Measurements from ENCODE around the gene TRMT112.
"Not testable (repeated sequence)": the region's sequence is repeated elsewhere in the genome, so short reads cannot be mapped to it uniquely, and the experiment has no call there.

TRMT112 gene

DNA sequence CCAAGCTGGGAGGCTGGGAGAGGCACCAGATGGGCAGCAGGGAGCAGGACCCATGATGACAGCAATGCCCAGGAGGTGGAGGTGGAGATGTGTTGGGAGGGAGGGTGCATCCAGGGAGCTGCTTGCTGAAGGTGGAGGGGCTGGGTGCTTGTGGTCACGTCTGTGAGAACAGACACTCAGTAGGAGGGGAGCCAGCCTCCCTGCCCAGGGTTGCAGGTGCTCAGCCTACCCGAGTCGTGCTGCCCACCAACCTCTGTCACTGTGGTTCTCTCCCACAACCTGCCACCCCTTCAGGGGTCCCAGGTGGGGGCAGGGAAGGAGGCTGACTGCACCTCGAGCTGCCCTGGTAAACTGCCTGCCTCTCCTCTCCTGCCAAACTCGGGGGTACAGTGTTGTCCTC, 6.0 kb upstream of the TRMT112 start:
- TF ChIP-seq POLR2AphosphoS5 (IDR thresholded peaks at IDR 0.05; ENCODE audit: low read depth, low read length) (no peak), TAF1 (IDR thresholded peaks at IDR 0.05; ENCODE audit: borderline replicate concordance, low read depth, low read length) (no peak), POLR2A (IDR thresholded peaks at IDR 0.05; ENCODE audit: low read depth, low read length) (no peak)
- DNase-seq (ENCODE audit: insufficient read length), result no peak
- no peak for FAIRE-seq

- no peak for DNase-seq (ENCODE audit: insufficient read length)
- no peak for TF ChIP-seq POLR2A (IDR thresholded peaks at IDR 0.05; ENCODE audit: low read depth, low read length)
- no peak for TF ChIP-seq POLR2AphosphoS5 (IDR thresholded peaks at IDR 0.05; ENCODE audit: low read depth, low read length)
- TF ChIP-seq TAF1 (IDR thresholded peaks at IDR 0.05; ENCODE audit: borderline replicate concordance, low read depth, low read length), result no peak
Observed at GRCh38 chr11:64322925-64323260, 5.5 kb upstream of the TRMT112 start.

DNA sequence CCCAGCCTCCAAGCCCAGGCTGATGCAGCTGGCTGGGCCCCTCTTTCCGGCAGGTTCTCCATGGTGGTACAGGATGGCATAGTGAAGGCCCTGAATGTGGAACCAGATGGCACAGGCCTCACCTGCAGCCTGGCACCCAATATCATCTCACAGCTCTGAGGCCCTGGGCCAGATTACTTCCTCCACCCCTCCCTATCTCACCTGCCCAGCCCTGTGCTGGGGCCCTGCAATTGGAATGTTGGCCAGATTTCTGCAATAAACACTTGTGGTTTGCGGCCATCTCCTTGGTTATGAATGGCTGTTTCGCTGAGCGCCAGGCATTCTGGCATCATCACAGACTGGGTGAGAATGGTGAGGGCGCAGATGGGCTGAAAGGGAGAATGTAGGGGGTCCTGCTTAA, 4.2 kb upstream of the TRMT112 start:
- no peak for TF ChIP-seq TAF1 (IDR thresholded peaks at IDR 0.05; ENCODE audit: borderline replicate concordance, low read depth, low read length)
- TF ChIP-seq POLR2AphosphoS5 (IDR thresholded peaks at IDR 0.05; ENCODE audit: low read depth, low read length), result no peak
- no peak for TF ChIP-seq POLR2A (IDR thresholded peaks at IDR 0.05; ENCODE audit: low read depth, low read length)
- no peak for FAIRE-seq
- DNase-seq (ENCODE audit: insufficient read length), result no peak

More at GRCh38 chr11:64322925-64323260, 5.5 kb upstream of the TRMT112 start:
- FAIRE-seq, result no peak

DNA sequence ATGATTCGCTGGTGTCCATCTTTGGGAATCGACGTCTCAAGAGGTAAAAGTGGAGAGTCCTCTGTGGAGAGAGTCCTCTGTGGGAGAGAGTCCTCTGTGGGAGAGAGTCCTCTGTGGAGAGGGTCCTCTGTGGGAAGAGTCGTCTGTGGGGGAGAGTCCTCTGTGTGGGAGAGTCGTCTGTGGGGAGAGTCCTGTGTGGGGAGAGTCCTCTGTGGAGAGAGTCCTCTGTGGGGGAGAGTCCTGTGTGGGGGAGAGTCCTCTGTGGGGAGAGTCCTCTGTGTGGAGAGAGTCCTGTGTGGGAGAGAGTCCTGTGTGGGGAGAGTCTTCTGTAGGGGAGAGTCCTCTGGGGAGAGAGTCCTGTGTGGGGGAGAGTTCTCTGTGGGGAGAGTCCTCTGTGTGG, 3.7 kb upstream of the TRMT112 start:
- FAIRE-seq (no peak), DNase-seq (ENCODE audit: insufficient read length) (no peak)
- TF ChIP-seq TAF1 (IDR thresholded peaks at IDR 0.05; ENCODE audit: borderline replicate concordance, low read depth, low read length) (no peak), POLR2A (IDR thresholded peaks at IDR 0.05; ENCODE audit: low read depth, low read length) (no peak), POLR2AphosphoS5 (IDR thresholded peaks at IDR 0.05; ENCODE audit: low read depth, low read length) (no peak)

DNA sequence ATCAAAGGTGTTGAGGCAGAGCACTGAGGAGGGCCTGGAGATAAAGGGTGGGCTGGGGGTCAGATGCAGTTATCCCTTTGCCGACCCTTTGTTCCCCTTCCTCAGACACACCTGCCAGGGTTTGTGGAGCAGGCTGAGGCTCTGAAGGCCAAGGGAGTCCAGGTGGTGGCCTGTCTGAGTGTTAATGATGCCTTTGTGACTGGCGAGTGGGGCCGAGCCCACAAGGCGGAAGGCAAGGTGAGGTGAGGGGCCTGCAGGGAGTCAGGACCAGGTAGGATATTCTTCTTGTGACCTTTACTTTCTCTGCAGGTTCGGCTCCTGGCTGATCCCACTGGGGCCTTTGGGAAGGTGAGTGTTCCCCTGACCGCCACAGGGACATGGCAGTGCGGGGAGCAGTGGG, 3.2 kb upstream of the TRMT112 start:
- FAIRE-seq (no peak), DNase-seq (ENCODE audit: insufficient read length) (no peak)
- TF ChIP-seq POLR2AphosphoS5 (IDR thresholded peaks at IDR 0.05; ENCODE audit: low read depth, low read length), result no peak
- TF ChIP-seq POLR2A (IDR thresholded peaks at IDR 0.05; ENCODE audit: low read depth, low read length), result no peak
- no peak for TF ChIP-seq TAF1 (IDR thresholded peaks at IDR 0.05; ENCODE audit: borderline replicate concordance, low read depth, low read length)

DNA sequence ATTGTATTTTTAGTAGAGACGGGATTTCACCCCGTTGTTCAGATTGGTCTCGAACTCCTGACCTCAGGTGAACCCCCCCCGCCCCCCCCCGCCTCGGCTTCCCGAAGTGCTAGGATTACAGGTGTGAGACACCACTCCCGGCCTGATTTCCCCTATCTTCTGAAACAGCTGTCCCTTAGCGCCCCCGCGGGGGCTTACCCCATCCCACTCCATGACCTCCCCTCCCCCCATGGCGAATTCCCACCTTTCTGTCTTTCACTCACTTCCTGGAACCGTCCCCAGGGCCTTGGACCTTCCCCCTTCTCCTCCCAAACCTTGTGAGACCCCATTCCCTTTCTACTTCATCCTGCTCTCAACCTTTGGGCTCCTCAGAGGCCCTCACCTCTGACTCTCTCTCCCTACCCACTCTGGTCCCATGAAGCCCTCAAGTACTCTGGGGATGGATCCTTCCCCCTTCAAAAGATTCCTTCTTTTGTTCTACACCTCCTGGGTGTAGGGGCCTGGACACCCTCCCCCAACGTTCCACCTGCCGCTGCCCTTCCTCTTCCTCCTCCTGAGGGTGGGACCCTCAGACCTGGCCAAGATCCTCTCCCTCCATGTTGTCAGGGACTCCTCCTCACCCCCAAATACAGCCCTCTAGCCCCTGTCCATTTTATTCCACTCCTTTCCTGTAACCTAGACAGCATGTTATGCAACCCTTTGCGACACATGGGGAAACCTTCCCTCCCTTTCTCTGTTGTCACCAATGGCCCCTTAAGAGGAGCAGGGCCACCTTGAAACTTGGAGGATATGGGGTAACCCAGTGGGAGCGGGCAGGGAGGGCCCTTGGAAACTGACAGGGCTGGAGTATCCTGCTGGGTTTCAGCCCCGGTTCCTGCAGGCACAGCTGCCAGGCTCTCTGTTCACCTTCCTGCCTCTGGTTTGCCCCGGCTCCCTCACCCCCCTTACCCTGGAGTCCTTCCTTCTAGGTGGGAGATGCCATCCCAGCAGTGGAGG, 1.7 kb upstream of the TRMT112 start:
- peak; percentile 54 for FAIRE-seq
- TF ChIP-seq POLR2AphosphoS5 (IDR thresholded peaks at IDR 0.05; ENCODE audit: low read depth, low read length), result no peak
- no peak for TF ChIP-seq POLR2A (IDR thresholded peaks at IDR 0.05; ENCODE audit: low read depth, low read length)
- TF ChIP-seq TAF1 (IDR thresholded peaks at IDR 0.05; ENCODE audit: borderline replicate concordance, low read depth, low read length), result no peak
- no peak for DNase-seq (ENCODE audit: insufficient read length)

- DNase-seq (ENCODE audit: insufficient read length) (peak; percentile 97), FAIRE-seq (peak; percentile 100)
- TF ChIP-seq POLR2A (IDR thresholded peaks at IDR 0.05; ENCODE audit: low read depth, low read length) (peak; percentile 78), POLR2AphosphoS5 (IDR thresholded peaks at IDR 0.05; ENCODE audit: low read depth, low read length) (no peak), TAF1 (IDR thresholded peaks at IDR 0.05; ENCODE audit: borderline replicate concordance, low read depth, low read length) (0 out of 2 replicates have a peak, but pooled peaks have one; percentile 8)
Observed at GRCh38 chr11:64317961-64318765, 804 bp upstream of the TRMT112 start, which contains the start of gene PRDX5. Gene PRDX5, plus strand, starts transcription at chr11:64318121. Its CDS starts 95 bp downstream, at chr11:64318216.

DNA sequence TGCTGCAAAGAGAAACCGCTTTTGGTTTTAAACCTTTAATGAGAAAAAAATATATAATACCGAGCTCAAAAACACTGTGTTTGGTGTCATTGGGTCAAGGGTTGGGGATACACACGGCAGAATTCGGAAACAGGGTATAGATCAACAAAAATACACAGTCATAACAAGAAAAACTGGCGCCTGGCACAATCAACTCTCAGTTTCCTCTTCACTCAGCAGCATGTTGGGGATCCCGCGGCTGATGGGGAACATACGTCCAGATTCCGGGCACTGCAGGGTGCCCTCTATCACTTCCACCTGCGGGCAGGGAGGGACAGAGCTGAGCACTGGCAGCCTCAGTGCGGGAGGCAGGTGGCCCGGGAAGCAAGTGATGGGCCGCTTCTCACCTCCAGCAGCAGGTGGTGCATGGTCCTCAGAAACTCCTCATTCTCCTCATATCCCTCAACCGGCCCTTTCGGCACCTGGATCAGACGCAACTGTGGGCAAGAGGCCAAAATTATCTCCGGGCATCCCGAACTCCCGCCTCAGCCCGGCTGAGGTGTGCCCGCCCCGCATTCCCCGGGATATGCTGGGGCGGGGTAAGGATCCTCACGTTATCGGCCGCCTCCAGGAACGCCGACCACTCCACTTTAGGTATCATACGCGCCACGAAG, 561 bp downstream of the TRMT112 start:
- DNase-seq (ENCODE audit: insufficient read length) (no peak), FAIRE-seq (no peak)
- TF ChIP-seq POLR2AphosphoS5 (IDR thresholded peaks at IDR 0.05; ENCODE audit: low read depth, low read length) (no peak), TAF1 (IDR thresholded peaks at IDR 0.05; ENCODE audit: borderline replicate concordance, low read depth, low read length) (no peak), POLR2A (IDR thresholded peaks at IDR 0.05; ENCODE audit: low read depth, low read length) (no peak)

- peak; percentile 13; the same call in 1 of the 2 replicates for TF ChIP-seq POLR2AphosphoS5 (IDR thresholded peaks at IDR 0.05; ENCODE audit: low read depth, low read length)
- DNase-seq (ENCODE audit: insufficient read length); FAIRE-seq: not testable (repeated sequence)
Observed at GRCh38 chr11:64315667-64316526, 1.5 kb downstream of the TRMT112 start.

- FAIRE-seq, result no peak
- DNase-seq (ENCODE audit: insufficient read length), result no peak
- TF ChIP-seq POLR2AphosphoS5 (IDR thresholded peaks at IDR 0.05; ENCODE audit: low read depth, low read length), result no peak
- TF ChIP-seq POLR2A (IDR thresholded peaks at IDR 0.05; ENCODE audit: low read depth, low read length), result no peak; the same call in 1 of the 2 replicates
- TF ChIP-seq TAF1 (IDR thresholded peaks at IDR 0.05; ENCODE audit: borderline replicate concordance, low read depth, low read length), result no peak
Observed at GRCh38 chr11:64314805-64315561, 2.4 kb downstream of the TRMT112 start.
